OCI-LY7 (cell line): Measurements from ENCODE around the gene AK5.

Experiments
- CTCF ChIP-seq: fragments of 200-600 bp; sonication (generic); conservative IDR thresholded peaks from 2 replicates; pipeline ENCODE4 v1.5.1; 2014; ENCODE audit warnings: mild to moderate bottlenecking, antibody characterized with exemption, low read length, moderate library complexity, mixed read lengths
- EZH2phosphoT487 ChIP-seq: fragments of 200-600 bp; sonication (generic); IDR thresholded peaks from 2 replicates; pipeline ENCODE4 v1.6.1; 2018; ENCODE audit warnings: low read depth, borderline replicate concordance, mild to moderate bottlenecking, mixed run types, antibody characterized with exemption, low read length, moderate library complexity, mixed read lengths

DNA sequence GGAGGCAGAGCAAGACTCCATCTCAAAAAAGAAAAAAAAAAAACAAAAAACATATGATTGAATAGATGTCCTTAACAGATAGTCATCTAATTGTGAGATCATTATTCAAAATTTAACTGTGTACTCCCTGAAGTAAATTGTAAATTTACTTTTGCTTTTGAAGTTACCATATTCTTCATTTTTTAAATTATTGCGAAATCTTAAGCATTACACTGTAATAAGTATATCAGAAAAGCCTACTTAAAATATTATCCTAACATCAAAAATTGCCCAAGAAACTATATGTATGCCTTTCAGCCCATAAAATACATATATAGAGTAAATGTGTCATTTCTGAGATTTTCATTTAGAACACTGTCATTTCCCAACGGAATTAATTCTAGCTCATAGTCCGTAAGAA, 91.9 kb downstream of the AK5 start:
- TF ChIP-seq CTCF, result no peak
- no peak for TF ChIP-seq EZH2phosphoT487
